HG03103 (cell line): ENCODE results near the gene RMDN3.

Experiments
- ATAC-seq: cut with Tn5 transposase; IDR thresholded peaks from one replicate; pipeline ENCODE4 v1.9.1; 2021; ENCODE audit warnings: low read depth; ENCODE audit not compliant: unreplicated experiment

The RMDN3 gene, protein sequence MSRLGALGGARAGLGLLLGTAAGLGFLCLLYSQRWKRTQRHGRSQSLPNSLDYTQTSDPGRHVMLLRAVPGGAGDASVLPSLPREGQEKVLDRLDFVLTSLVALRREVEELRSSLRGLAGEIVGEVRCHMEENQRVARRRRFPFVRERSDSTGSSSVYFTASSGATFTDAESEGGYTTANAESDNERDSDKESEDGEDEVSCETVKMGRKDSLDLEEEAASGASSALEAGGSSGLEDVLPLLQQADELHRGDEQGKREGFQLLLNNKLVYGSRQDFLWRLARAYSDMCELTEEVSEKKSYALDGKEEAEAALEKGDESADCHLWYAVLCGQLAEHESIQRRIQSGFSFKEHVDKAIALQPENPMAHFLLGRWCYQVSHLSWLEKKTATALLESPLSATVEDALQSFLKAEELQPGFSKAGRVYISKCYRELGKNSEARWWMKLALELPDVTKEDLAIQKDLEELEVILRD

DNA sequence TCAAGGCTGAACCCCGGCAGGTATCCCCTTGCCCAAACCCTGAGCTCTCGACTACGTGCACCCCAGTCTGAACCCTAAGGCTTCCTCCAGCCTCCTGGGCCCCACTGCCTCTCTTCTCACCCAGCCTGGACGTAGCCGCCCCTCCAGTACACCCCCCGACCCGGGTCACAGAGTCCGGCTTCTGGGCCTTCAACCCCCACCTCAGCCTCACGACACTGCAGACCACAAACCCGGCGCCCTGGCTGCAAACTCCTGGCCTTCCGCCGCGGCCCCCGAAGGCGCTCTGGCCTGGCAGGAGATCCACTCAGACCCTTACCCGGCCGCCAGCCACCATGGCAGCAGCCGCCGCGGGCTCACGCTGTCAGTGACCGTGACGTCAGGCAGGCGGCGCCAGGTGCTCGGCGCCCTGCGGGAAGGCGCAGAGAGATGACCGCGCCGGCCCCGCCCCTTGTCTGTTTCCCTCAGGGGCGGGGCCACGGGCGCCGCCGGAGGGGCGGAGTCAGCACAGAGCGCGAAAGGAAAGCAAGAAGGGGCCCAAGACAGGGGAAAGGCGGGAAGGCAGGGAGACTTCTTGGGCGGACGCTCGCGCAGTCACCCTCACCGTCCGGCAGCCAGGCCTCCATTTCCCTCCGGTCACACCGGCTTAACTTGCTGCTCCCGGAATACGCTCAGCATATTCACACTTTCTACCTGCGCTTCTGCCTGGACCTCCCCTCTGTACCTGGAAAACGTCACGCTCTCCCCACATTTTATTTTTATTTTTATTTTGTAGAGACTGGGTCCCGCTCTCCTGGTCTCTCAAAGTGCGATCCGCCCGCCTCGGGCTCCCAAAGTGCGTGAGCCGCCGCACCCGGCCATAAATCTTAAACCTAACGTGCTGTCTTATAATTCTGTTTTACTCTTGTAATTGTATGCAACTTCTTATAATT is at the start of gene RMDN3:
RMDN3 (minus strand) TSS at position 372 of the 929 bp plus-strand sequence. CDS start 471 bp downstream, outside the sequence.
- peak; percentile 73 for ATAC-seq

DNA sequence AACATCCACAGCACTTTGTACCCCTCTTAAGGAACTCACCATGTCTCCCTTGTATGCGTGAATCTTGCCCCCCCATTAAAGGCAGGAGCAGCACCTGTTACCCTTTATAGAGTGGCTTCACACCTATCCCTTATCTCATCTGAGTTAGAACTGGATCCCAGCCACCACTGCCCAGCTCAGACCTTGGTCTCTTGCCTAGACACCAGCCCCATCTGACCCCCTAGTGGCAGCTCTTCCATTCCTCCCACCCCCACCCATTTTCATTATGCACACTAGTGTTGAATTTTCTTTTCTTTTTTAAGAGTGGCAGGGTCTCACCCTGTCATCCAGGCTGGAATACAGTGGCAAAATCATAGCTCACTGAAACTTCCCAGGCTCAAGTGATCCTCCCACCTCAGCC is 48.6 kb upstream of the RMDN3 start:
- ATAC-seq = no peak

DNA sequence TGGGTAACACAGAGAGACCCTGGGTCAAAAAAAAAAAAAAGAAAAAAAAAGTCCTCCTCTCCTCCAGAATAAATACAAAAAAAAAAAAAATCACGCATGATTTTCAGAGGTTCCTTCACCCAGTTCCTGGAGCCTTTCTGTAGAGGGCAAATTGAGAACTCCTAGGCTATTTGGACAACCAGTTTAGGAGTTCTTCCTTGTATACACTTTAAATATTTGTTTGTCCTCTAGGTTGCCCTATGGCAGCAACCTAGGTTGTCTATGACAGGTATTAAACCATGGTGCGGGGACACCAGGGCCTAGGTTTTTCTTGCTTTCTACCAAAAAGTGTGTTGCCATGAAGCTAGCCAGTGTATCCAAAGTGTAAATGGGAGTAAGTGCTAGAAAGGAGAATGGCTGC is 48.0 kb upstream of the RMDN3 start:
- ATAC-seq = no peak

DNA sequence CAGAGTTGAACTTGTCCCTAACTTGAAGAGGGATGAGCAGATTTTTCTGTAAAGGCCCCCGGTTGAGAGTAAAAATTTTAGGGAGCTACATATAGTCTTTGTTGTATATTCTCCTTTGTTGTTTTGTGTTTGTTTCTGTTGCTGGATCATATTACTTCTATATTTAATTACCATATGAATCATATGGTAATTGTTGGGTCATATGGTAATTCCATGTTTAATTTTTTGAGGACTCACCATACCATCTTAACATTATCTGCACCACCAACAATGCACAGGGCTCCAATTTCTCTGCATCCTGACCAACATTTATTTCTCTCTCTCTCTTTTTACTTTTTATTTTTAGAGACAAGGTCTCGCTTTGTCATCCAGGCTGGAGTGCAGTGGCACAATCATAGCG is 44.5 kb upstream of the RMDN3 start:
- no peak for ATAC-seq

DNA sequence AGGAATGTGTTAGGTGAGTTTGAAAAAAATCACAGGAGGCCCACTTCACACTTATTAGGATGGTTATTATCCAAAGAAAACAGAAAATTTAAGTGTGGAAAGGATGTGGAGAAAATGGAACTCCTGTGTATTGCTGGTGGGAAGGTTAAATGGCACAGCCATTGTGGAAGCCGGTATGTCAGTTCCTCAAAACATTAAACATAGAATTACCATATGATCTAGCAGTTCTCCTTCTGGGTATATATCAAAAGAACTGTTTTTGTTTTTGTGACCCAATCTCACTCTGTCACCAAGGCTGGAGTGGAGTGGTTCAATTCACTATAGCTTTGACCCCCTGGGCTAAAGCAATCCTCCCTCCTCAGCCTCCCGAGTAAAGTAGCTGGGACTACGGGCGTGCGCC is 41.5 kb upstream of the RMDN3 start:
- no peak for ATAC-seq

DNA sequence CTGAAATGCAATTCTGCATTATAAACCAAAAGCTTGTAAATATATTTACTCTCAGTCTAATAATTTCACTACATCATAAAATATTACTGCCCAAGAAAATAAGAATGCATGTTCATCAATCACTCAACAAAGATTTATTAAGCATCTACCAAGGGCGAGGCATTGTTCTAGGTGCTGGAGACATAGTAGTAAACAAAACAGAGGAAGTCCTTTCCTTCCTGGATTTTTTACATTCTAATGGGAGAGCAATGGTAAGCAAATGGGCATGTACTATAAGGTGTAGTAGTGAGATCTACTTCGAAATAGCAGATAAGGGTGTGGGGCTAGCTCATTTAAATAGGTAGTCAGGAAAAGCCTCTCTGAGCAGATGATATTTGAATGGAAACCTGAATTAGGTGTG is 41.0 kb upstream of the RMDN3 start:
- no peak for ATAC-seq

DNA sequence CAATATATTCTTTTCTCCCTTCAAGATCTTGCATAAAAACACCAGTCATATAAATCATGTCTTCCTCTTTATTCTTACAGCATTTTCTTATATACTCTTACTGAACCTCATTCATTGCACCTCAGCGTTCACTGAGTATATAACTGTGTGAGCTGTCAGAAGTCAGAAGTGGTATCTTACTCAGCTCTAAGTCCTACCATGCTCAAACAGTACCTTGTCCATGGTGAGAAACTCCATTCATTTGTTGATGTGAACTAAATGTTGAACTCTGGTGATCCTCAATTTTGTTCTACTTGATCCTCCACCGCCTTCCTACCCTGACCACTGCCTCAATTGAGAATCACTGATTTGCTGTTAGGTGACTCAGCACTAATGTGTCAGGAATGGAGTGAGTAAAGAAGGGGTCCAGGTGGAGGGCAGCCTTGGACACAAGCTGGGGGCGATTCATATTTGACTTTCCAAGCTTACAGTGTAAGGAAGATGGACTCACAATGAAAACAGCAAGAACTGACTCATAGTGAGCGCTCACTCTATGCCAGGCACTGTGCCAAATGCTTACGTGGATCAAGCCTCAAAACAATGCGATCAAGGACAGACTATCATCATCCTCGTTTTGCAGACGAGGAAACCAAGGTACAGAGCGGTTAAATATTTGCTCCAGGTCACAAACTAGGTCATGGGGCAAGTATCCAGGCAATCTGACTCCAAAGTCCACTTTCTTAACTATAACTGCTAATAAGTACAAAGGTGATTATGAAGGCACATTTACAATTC is 38.3 kb upstream of the RMDN3 start:
- ATAC-seq = no peak

DNA sequence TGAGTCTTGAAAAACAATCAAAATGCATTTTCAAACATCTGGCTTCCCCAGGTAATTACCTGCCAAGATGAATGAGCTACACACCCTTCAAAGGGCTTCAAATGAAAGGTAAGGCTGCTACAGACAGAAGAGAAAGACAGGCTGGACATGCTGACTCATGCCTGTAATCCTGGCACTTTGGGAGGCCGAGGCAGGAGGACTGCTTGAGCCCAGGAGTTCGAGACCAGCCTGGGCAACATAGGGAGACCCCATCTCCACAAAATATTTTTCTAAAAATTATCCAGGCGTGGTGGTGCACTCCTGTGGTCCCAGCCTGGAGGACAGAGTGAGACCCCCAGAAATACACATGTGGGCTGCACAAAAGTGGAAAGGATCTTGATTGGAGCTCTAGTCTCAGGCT is 37.3 kb upstream of the RMDN3 start:
- no peak for ATAC-seq

DNA sequence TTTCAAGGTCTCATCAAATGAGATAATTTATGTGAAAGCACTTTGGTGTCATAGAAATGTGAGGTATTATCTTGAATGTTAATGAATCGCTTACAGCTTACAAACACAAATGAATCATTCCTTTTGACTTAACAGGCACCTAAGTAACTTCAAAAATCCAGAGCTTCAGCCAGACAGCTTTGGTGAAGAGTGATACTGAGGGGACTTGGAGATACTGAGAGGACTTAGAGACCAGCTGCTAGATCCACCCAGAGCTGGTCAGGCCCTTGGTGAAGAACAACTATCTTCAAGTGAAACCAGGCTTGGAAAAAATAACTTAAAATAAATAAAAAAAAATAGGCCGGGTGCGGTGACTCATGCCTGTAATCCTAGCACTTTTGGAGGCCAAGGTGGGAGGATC is 35.7 kb upstream of the RMDN3 start:
- no peak for ATAC-seq

DNA sequence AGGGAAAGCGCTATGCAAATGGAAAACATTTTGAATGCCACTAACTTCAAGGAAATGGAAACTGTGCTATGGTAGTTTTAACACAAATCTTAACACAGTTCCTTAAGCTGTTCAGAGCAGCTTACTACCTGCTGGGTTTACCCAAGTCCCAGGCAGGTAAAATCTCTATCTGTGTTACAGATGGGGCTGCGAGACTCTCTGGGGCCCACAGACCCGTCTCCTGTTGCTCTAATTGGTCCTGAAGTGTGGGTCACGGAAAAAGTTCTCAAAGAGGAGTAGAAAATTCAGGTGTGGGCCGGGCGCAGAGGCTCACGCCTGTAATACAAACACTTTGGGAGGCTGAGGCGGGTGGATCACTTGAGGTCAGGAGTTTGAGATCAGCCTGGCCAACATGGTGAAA is 34.9 kb upstream of the RMDN3 start:
- ATAC-seq = no peak

DNA sequence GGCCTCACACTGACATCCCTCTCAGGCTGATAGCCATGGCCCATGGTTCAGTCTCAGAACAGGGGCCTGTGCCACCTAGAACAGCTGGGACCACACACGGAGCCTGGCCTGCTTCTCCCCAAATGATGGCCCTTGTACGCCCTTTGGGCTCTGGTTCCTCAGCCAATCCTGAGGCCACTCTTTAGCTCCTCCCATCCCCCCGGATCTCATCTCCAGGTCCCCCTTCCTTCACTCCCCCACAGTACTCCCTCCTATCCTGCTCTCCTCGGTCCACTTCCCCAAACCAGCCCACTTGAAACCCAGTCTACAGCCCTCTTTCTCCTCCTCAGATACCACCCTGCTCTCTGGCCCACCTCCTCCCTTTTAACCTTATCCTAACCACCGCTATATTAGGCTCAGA is 34.1 kb upstream of the RMDN3 start:
- ATAC-seq = no peak

DNA sequence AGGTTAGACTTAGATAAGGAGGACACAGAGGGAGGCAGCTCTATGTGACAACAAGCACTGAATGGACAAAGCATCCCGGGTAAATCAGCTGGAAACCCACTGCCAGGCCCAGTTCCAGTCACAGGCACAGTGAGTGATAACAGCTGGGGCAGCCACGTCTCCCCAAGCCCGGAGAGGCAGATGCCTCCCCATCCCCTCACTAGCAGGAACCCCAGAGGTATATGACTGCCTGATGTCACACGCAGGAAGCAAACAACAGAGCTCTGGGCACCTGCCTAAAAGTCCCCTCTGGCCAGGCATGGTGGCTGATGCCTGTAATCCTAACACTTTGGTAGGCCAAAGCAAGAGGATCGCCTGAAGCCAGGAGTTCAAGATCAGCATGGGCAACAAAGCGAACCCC is 32.9 kb upstream of the RMDN3 start:
- no peak for ATAC-seq

DNA sequence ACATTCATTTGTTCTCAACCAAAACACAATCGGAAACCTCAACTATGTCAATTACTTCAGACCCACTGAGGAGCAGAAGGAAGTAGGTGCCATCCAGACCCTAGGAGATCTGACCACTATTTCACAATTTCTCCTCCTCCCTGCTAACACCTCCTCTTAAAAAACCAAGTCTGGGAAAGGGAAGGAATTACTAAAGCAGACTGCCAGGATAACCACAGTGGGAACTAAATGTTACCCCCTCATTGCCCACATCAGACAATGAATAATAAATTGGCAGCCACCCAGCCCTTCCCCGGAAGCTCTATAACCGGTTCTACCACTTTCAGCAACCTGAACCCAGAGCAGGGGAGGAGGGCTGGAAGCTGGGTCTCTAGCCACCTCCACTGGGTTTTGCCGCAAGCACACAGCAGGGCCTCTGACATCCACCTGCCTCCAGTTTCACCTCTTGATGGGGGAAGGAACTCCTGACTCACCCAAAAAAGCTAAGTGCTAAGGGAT is 32.3 kb upstream of the RMDN3 start:
- no peak for ATAC-seq

DNA sequence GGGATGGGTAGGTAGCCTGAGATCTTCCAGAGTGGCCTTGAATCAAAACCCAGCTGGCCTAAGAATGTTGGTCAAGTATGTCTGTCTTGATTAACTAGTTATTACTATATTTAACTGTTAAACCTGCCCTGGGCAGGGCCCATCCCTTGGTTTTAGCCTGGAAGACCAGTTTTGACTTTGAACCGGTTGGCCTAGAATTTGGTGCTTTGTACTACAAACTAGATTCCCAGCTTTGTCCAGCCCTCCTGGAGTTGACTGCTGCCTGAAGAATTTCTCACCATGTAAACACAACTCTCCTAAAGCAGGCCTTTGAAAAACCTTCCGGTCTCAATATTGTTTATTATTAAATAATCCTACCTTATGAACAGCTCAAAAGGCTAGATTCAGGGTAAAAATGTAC is 30.8 kb upstream of the RMDN3 start:
- ATAC-seq = no peak

DNA sequence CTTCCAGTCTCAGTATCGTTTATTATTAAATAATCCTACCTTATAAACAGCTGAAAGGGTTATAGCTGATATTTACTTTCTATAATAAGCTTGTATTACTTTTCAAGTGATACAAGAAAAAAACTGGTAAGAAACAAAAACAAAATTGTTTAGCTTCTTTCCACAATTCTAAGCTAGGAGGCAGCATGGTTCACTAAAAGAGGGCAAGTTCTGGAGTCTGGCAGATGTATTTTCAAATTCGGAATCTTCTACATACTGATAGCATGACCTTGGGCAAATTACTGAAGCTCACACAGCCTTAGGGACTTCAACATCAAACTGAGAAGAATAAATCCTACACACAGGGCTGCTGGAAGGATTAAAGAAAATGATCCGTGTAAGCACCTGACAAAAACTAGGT is 30.1 kb upstream of the RMDN3 start:
- no peak for ATAC-seq

DNA sequence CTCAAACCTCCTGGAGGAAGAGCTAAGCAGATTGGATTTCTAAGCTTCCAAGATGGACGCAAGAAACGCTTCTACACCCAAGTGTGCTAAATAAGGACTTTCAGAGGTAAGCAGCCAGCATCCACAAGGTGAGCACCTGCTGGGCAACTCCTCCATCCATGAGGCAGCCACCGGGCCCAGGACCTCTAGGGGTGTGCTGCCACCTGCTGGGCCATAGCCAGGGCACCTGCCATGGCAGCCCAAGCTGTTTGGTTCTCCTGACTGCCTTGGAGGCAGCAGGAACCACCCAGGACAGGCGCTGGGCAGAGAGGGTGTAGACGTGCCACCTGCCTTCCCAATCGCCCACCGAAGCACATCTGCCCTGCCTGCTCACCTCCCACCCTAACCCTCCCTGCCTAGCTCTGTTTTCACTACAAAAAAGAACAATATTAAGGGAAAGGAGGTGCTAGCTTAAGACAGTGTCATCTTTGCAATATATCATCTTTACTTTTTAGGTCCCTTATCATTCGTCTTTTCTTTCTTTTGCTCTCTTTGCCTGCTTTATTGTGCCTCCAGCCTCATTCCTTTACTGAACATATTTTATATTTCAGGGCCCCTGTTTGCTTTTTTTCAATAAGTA is 27.7 kb upstream of the RMDN3 start:
- peak; percentile 61 for ATAC-seq

DNA sequence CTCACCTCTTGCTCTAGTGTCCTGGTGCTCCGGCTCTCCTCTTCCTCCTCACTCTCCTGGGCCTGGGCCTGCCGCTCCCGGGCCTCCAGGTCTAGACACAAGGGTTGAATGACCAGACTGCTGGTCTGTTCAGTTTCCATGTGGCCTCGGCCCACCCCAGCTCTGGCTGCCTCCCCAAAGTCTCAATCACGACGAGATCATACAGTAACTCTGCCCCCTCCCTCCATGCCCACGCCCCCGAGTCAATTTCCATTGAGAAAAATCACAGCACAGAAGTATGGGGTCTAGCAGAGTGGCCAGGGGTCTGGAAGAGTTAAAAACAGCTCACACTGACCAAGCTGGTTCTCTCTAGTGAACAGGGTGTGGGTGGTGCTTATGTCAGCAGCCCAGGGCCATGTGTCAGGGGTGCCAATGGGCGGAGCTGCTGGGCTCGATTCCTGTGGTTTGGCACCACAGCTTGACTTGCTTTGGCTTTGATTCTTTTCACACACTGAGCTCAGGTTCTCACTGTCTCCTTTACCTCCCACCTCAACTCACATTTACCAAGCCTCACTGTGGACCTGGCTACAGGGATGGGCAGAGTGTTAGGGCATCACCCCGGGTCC is 21.6 kb upstream of the RMDN3 start:
- no peak for ATAC-seq

DNA sequence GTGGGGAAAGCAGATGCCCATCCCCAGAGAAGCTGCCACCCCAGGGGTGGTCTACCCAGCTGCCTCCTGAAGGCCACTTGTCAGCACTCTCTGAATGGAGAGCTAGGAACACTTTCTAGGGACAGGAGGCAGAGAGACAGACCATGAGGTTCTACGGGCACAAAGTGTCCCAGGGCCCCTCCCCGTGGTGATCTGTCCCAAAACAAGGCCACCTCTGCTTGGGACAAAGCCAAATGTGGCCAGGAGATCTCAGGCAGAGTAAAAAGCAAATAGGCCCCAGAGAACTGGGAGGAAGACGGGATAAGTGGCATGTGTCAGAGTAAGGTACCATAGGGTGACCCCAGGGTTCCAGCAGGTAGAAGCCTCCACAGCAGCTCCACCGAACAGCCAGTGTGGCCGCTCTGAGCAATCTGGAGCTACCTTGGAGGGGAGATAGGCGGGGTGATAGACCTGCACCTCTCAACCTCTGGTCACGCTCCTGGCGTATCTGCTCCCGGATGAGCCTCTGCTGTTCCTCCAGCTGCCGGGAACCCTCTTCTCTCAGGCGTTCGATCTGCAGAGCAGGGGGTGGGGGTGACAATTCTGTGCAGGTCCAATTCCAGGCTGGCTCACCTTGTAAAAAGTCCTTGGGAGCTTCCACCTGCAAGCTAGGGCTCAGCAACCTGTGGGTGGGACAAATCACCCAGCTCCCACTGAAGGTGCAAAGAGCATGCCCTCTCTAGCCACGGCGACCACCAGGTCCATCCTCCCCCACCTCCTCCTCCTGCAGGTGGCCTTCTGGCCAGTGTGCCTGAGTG is 20.9 kb upstream of the RMDN3 start:
- ATAC-seq = no peak

DNA sequence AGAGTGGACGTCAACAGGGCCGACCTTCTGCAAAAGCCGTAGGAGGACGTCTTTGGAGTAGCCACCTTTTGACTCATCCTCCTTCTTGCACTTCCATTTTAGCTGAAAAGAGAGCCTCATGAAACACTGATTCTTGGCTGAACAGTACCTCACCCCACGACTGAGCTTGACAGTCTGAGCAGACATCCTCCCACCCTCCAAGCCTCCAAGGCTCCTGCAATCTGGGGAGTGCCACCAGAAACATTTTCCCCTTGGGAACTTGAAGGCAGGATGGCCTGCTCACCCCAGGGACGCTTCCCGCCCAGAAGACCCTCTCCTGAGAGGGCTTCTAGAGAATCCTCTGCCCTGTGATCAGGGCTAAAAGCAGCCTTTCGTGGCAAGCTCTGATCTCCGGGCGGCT is 20.0 kb upstream of the RMDN3 start:
- no peak for ATAC-seq
